ENCODE results near the gene KRT23. TPM values are rescaled to one million over a fixed set of nuclear protein-coding genes. Genes with fewer than 3 reads are reported as not detected.

The KRT23 gene
- total and polyA plus RNA-seq, 8 donors = 1.1 to 2.6 TPM; not detected in 6

DNA sequence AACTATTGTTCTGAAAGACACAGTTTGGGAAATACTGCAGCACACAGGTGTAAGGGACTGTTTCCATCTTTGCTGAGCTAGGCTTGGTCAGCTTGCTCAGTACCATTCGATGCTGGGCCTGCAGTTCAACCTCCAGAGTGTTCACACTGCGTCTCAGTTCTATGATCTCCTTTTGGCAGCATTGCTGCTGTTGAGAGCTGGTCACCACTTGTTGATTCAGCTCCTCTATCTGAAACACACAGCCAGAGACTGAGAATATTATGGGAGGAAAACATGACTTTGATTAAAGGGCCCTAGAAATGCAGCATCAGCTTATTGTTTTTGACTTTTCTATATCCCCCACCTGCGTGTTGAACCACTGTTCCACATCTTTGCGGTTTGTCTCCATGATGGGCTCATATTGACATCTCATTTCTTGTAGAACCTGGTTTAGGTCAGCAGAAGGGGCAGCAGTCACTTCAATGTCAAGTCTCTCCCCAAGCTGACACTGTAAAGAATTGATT, 24.7 kb upstream of the KRT23 start:
- intact Hi-C loops (cut with DNase I; ENCODE audit: low total_unique reads) = no loop called here
- WGBS, 5 donors = 78 to 92% (median 87%) methylated on average over 4 of the region's 4 CpGs
- no peak overlapping the region for H3K27ac ChIP-seq
- H3K9me3 ChIP-seq = no peaks in the 10 kb centered on the region
- no peak for TF ChIP-seq POLR2A (IDR thresholded peaks at IDR 0.05)
- no peak for DNase-seq
- H3K36me3 ChIP-seq = no peaks in the 10 kb centered on the region
- H3K27me3 ChIP-seq = no peaks in the 10 kb centered on the region
- no peaks in the 10 kb centered on the region for H3K4me1 ChIP-seq
- H3K4me3 ChIP-seq = no peak overlapping the region

DNA sequence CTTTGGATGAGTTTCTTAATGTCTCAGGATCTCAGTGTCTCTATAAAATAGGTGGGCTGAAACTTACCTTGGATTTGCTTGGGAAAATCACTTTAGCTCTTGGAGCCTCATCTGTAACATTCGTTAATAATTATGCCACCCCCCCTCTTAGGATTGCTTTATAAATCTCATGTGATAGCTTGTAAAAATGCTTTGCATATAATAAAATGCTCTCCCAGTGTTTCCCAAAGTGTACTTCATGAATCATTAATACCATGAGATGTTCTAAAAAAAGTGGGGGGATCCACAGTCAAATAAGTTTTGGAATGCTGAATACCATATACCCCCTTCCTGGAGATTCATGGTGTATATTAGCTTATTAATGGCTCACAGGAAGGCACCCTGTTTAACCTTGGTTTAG, 24.1 kb upstream of the KRT23 start:
- TF ChIP-seq EP300 (IDR thresholded peaks at IDR 0.05) = no peak
- no peak for TF ChIP-seq POLR2A (IDR thresholded peaks at IDR 0.05)
- TF ChIP-seq POLR2AphosphoS5 (IDR thresholded peaks at IDR 0.05) = no peak
- TF ChIP-seq, protein P1, sequence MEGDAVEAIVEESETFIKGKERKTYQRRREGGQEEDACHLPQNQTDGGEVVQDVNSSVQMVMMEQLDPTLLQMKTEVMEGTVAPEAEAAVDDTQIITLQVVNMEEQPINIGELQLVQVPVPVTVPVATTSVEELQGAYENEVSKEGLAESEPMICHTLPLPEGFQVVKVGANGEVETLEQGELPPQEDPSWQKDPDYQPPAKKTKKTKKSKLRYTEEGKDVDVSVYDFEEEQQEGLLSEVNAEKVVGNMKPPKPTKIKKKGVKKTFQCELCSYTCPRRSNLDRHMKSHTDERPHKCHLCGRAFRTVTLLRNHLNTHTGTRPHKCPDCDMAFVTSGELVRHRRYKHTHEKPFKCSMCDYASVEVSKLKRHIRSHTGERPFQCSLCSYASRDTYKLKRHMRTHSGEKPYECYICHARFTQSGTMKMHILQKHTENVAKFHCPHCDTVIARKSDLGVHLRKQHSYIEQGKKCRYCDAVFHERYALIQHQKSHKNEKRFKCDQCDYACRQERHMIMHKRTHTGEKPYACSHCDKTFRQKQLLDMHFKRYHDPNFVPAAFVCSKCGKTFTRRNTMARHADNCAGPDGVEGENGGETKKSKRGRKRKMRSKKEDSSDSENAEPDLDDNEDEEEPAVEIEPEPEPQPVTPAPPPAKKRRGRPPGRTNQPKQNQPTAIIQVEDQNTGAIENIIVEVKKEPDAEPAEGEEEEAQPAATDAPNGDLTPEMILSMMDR (IDR thresholded peaks at IDR 0.05) = no peak
- no peaks in the 10 kb centered on the region for H3K27me3 ChIP-seq
- H3K36me3 ChIP-seq = no peaks in the 10 kb centered on the region
- H3K4me1 ChIP-seq = no peaks in the 10 kb centered on the region
- WGBS, 5 donors = 81 to 92% (median 87%) methylated on average over 1 of the region's 1 CpG
- no peak for DNase-seq
- H3K9me3 ChIP-seq = no peaks in the 10 kb centered on the region
- H3K4me3 ChIP-seq = no peak overlapping the region
- H3K27ac ChIP-seq = no peak overlapping the region
- intact Hi-C loops (cut with DNase I; ENCODE audit: low total_unique reads) = no loop called here

DNA sequence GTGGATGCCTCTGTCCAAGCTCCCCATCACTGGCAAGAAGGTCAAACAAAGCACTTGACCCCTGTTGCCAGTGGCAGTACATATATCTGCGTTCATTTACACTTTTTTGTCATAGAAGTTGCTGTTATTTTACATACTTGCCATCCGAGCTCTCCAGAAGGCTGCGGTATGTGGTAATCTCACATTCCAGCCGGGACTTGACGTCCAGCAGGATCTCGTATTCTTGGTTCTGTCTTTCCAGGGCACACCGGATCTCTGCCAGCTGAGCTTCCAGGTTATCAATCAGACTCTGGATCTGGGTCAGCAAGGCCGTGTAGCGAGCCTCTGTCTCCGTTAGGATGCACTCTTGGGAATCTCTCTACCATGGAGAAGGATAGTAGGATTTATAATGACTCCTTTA, 22.7 kb upstream of the KRT23 start:
- intact Hi-C loops (cut with DNase I; ENCODE audit: low total_unique reads) = no loop called here
- TF ChIP-seq POLR2AphosphoS5 (IDR thresholded peaks at IDR 0.05) (no peak), EP300 (IDR thresholded peaks at IDR 0.05) (no peak), POLR2A (IDR thresholded peaks at IDR 0.05) (no peak)
- TF ChIP-seq, protein P1 (IDR thresholded peaks at IDR 0.05) = no peak
- Histone ChIP-seq H3K4me3 (no peak overlapping the region), H3K27ac (no peak overlapping the region), H3K4me1 (no peaks in the 10 kb centered on the region), H3K9me3 (no peaks in the 10 kb centered on the region), H3K27me3 (no peaks in the 10 kb centered on the region), H3K36me3 (no peaks in the 10 kb centered on the region)
- DNase-seq = no peak
- 69 to 83% (median 79%) methylated on average over 10 of the region's 10 CpGs for WGBS, 5 donors

DNA sequence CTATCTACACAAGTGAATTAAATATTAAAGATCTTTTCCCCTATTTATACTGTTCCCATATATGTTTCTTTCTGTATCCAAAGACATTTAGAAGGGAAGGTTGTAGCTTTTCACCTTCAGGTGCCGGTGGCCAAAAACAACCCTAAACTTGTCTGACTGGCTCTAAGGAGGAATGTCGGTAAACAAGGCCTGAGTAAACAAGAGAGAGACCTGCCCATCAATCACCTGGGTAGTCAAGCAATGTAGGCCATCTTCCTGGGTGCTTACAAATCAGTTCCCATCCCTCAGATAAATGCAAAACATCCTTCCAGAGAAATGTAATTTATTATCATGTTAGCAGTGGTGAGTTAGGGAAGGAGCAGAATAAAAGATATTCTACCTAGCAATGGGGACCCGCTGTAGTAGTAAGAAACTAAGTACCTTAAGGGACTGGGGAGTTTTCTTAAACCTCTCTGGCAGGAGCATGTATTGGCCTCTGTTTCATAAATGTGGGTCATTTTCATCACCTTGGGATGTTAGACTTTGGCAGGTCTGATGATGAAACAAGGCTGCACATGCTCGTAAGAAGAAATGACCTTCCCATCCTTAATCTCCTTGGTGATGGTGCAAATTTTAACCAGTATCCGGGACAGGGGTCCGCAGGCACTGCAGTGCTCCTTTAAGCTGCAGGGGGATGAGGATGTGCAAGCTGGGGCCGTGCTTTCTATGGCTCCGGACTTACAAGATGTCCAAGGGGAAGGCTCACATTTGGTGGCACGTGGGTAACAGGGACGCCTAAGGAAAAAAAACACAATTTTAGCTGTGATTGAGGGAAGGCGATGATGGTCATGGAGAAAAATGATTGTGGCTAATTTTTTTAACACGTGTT, 20.9 kb upstream of the KRT23 start:
- Histone ChIP-seq H3K4me1 (no peaks in the 10 kb centered on the region), H3K4me3 (no peak overlapping the region), H3K27ac (no peak overlapping the region), H3K36me3 (no peaks in the 10 kb centered on the region), H3K9me3 (no peaks in the 10 kb centered on the region), H3K27me3 (peaks cover 0 to 6% (median 0%) of the 10 kb centered on the region in 3 donors)
- intact Hi-C loops (cut with DNase I; ENCODE audit: low total_unique reads) = no loop called here
- 66 to 77% (median 70%) methylated on average over 12 of the region's 12 CpGs for WGBS, 5 donors
- peak; percentile 49 to 58 for DNase-seq
- TF ChIP-seq POLR2AphosphoS5 (IDR thresholded peaks at IDR 0.05) (no peak), POLR2A (IDR thresholded peaks at IDR 0.05) (no peak), EP300 (IDR thresholded peaks at IDR 0.05) (no peak)
- TF ChIP-seq, protein P1 (IDR thresholded peaks at IDR 0.05) = no peak

All from stomach (tissue), 9 donors.